TTC549 (cell line): ENCODE measurements around the gene MYOZ2.
"Not testable (repeated sequence)": the region's sequence is repeated elsewhere in the genome, so short reads cannot be mapped to it uniquely, and the experiment has no call there.

Experiments used
- FAIRE-seq: peaks from 2 replicates; lab custom pipeline; 2012; peaks lifted over from hg19 to GRCh38; lab: Jason Lieb, UNC

Gene MYOZ2

DNA sequence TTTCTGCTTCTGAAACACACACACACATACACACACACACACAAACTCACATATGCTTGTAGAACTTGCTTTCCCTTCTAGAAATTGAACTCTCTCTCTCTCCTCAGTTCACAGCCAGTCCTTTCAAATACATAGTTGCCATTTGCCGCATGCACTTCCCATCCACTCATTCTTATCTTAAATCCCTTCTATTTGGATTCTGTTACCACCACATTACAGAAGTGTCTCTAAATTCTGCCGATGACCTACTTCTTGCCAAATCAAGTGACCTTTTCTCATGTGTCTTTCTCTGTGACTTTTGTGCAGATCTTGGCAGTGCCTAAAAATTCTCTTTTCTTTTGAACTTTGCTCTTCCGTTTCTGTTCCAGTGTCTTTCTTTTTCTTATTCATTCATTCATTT lies 7.5 kb upstream of the MYOZ2 start:
- no peak for FAIRE-seq

DNA sequence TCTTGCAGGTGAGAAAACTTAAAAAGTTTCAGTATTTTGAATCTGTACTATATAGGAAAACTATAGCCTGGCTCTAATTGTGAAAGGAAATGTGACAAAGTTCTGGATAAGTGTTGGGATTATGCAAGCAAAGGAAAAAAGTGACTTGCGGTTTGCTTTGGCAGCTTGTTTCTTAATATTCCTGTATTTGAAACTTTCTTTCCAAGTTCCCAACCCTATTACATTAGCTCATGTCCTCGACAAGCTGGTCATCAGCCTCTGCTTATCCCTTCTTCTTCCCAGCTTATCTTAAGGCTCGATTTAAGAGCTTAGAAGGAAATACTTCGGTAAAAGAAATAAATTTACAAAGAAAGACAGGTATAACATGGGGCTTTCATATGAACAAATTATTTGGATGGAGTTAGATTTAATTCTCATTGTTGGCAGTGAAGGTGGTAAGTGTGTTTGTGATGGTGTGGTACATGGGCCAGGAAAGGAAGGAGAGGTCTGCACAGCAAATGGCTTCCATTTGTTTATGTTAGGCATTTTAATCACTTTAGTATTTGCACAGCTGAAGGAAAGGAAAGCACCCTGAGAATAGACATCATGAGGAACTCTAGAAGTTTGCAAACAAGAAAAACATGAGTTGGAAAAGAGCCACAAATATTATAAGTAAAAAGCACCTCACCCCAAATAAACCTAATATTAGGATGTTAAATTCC lies 5.1 kb upstream of the MYOZ2 start:
- no peak for FAIRE-seq

DNA sequence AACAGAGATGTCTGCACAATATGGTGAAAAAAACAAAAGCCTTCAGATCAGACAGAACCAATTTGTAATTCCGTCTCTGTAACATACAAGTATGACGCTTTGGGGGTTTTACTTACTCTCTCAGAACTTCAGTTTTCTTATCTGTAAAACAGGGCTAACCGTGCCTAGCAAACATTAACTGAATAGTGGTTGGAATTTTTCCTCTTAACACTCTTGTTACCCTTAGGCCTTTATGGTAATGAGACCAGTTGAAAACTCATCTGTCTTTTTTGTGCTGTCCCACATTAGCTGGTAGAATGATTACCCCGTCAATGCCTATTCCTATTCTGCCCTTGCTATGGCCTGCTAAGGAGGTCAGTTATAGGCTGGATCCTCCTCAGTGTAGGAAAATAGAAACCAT lies 4.5 kb upstream of the MYOZ2 start:
- no peak for FAIRE-seq

DNA sequence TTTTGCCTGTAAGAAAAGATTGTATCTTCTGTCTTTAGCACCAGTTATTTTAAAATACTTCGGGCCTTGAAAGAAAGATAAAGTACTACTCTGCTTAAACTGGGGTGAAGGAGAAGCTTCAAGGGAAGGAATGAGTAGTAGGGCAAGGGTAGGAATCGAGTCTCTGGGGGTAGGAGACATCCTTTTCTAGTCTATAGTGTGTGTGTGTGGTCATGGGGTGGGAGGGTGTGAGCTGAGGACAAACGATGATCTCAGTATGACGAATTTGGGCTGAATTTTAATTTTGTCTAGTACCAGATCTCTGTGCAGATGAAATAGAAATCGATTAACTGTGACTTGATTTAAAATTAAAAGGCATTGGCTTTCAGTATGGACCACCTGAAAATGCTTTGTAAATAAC lies 3.3 kb upstream of the MYOZ2 start:
- FAIRE-seq = no peak

DNA sequence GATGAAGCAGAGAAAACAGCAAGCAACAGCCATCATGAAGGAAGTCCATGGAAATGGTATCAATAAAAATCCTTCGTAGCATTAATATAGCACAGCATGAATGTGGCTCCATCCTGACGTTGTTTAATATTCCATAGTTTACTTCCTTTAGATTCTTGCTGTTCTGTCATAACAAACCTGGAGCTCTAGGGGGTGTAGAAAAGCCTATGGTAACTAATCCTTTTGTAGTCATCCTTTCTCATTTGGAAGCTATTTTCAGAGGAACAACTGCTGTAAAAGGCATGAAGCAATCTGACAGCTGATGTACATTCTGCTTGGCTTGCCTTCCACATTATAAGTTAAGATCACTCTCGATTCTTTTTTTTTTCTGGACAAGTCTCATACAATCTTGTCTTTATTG lies 914 bp downstream of the MYOZ2 start:
- FAIRE-seq = no peak

DNA sequence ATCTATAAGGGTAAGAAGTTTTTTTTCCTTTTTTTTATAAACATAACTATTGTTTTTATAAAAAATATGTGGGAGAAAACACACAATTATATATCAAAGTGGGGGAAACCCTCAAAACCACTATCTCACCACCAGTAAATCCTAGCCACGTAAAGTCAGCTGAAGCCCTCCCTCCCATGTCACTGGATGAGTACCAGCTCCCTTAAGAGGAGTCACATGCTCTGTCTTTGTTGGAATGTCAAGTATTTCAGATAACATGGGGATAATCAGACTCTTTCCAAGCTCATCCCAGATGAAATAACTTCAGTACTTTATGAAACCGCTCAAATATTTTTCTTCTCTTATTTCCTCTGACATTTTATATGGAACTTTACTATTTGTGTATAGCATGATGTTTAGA lies 2.4 kb downstream of the MYOZ2 start:
- FAIRE-seq = no peak

DNA sequence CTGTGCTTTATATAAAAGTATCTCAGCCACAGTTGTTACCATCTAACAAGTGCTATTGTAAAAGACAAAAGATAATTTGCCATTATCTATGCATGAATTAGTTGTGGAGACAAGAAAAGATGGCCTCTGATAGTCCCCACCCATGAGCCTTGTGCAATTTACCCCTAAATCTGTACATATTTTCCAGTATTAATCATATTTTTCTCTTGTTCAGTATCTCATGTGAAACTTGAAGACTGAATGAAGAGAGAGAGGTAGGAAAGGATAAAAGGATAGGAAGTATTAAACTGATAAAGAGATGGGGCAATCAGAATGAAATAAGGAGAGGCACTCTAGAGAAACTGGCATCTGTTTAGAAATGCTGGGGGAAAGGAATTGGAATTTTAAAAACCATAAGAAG lies 3.7 kb downstream of the MYOZ2 start:
- FAIRE-seq = no peak

DNA sequence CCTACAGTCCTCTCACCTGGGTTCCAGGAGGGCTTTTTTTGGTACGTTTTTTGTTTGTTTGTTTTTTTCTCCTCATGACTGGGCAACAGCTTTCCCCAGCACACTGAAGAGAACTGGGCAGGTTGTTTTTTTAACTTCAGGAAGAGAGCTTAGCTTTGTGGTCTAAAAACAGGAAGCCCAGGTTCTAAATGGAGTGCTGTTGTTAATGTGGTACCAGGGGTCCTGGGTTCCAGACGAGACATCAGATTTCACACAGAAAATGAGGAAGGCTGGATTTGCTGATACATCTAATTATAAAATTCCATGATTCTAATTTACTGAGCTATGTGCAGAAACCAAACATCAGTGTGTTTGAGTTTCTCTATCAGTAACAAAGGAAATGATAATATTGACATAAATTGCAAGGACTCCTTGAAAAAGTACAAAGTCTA lies 4.2 kb downstream of the MYOZ2 start:
- no peak for FAIRE-seq

DNA sequence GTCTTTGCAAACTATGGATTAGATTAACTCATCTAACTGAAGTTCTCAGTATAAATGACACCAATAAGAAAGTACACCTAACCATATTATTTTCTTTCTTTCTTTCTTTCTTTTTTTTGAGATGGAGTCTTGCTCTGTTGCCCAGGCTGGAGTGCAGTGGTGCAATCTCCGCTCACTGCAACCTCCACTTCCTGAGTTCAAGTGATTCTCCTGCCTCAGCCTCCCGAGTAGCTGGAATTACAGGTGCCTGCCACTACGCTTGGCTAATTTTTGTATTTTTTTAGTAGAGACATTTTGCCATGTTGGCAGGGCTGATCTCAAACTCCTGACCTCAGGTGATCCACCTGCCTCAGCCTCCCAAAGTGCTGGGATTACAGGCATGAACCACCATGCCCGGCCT lies 5.7 kb downstream of the MYOZ2 start:
- not testable (repeated sequence) for FAIRE-seq

DNA sequence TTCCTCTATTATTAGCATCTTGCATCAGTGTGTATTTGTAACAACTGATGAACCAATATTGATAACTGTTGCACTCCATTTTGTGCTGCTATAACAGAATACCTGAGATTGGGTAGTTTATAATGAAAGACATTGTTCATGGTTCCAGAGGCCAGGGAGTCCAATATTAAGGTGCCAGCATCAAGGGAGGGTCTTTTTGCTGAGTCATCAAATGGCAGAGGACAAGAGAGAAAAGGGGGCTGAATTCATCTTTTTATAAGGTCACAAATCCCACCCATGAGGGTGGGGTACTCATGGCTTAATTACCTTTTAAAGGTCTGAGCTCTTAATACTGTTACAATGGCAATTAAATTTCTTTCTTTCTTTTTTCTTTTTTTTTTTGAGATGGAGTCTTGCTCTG lies 7.2 kb downstream of the MYOZ2 start:
- no peak for FAIRE-seq

DNA sequence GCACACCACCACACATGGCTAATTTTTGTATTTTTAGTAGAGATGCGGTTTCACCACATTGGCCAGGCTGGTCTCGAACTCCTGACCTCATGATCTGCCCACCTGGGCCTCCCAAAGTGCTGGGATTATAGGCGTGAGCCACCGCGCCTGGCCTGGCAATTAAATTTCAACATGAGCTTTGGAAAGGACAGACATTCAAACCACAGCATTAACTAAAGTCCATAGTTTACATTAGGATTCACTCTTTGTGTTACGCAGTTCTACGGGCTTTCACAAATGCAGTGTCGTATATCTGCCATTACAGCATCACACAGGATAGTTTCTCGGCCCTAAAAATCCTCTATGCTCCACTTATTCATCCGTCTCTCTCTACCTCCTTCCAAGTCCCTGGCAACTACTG lies 7.7 kb downstream of the MYOZ2 start:
- FAIRE-seq = not testable (repeated sequence)

DNA sequence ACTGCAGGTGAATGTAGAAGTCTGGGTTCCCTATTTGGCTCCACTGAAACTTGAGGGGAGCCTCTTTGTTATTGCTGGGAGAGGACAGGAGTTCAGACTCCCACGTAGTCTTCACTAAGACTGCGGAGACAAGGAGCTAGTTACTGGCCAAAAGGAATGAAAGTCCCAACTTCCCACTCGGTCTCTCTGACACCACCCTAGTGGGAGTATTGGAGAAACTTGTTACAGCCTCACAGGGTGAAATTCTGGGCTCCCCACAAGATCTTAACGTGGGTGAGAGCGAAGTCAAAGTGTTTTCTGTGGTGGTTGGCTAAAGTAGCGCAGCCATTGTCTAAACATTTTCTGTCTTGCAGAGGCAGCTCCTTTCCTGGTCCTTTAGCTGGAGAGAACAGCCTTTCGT lies 13.5 kb downstream of the MYOZ2 start:
- FAIRE-seq = no peak

DNA sequence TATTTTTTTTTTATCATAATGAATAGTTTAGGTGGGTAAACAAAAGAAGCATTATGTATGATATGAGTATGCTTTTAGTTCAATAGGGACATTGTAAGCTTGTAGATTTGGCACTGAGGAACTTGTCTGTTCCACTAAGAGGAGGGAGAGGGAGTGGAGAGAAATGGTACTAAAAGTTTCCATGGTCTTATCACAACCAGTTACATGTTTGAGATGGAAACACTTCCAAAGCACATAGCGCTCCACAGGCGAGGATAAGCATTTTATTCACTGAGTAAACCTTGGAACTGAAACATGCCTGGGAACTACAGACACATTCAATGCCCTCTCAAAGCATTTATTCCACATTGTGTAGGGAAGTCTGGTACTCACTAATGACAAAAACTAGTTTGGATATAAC lies 15.5 kb downstream of the MYOZ2 start:
- no peak for FAIRE-seq

DNA sequence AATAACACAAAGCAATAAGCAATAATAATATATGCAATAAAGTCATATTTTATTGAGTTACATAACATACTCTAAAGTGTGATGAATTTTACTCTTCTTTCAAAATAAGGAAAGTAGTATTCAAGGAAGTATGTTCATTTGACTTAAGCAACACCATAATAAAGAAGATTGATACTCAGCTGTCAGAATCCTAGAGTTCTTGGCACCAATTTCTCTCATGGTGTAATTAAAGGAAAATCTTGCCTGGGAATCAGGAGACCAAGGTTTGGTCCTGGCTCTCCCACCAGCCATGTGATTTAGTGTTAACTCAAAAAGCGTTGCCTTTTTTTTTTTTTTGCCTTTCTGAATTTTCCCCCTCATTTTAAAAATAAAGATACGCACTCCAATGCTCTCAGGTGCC lies 17.1 kb downstream of the MYOZ2 start:
- FAIRE-seq = no peak

DNA sequence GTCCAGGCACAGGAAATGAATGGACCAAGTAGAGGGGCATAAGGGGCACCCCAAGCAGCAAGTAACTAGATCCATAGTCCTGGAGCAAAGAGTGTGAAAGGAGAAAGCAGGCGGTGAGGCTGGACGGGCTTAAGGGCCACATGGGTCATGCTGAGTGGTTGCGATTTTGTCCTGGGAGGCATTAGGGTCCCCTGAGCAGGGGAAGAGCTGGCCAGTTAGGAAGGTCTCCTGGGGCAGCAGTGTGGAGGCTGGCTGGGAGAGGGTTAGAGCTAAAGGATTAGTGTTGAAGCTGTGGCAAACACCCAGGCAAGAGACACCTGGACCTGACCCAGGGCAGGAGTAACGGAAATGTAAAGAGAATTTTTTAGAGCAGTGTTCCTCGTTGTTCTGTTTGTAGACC lies 26.5 kb downstream of the MYOZ2 start:
- FAIRE-seq = no peak

DNA sequence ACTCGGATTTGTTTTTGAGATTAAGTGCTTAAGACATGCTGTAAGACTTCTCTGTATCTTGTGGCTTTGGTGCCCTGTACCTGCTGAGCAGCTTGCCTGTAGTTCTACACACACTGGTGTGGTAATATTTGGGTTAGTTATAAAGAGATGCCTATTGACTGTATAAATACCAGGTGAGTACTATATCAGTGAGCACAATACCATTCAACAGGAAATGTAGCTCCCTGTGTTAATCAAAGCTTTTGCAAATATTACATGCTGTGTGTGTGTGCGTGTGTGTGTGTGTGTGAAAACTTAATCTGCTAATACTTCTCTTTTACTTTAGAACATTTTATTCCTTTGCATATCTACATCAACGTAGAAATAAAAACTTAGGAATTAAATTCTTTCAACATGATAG lies 30.1 kb downstream of the MYOZ2 start:
- no peak for FAIRE-seq

DNA sequence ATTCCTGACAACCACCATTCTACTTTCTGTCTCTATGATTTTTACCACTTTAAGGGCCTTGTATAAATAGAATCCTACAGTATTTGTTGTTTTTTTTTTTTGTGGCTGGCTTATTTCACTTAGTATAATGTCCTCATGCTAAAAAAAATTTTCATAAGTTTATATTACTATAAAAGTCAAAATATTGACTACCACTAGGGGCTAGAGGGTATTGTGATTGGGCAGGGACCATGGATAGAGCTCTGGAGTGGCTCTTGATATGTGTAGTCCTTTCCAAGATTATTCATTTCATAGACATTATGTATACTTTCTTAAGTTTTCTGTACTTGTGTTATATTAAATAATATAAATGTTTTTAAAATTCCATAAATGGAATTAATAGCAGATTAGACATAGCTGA lies 34.6 kb downstream of the MYOZ2 start:
- no peak for FAIRE-seq

DNA sequence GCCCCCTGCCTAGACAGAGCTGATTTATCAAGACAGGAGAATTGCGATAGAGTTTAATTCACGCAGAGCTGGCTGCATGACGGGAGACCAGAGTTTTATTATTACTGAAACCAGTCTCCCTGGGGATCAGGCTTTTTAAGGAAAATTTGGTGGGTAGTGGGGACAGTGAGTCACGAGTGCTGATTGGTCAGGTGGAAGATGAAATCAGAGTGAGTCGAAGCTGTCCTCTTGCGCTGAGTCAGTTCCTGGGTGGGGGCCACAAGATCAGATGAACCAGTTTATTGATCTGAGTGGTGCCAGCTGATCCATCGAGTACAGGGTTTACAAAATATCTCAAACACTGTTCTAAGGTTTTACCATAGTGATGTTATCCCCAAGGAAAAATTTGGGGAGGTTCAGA lies 36.6 kb downstream of the MYOZ2 start:
- FAIRE-seq = no peak

DNA sequence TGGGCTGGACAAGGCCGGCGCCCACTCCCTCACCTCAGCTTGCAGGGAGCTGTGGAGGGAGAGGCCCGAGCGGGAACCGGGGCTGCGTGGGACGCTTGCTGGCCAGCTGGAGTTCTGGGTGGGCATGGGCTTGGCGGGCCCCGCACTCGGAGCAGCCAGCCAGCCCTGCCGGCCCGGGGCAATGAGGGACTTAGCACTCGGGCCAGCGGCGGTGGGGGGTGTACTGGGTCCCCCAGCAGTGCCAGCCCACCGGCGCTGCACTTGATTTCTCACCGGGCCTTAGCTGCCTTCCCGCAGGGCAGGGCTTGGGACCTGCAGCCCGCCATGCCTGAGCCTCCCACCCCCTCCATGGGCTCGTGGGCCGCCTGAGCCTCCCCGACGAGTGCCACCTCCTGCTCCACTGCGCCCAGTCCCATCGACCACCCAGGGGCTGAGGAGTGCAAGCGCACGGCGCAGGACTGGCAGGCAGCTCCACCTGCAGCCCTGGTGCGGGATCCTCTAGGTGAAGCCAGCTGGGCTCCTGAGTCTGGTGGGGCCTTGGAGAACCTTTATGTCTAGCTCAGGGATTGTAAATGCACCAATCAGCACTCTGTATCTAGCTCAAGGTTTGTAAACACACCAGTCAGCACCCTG lies 38.2 kb downstream of the MYOZ2 start:
- not testable (repeated sequence) for FAIRE-seq

DNA sequence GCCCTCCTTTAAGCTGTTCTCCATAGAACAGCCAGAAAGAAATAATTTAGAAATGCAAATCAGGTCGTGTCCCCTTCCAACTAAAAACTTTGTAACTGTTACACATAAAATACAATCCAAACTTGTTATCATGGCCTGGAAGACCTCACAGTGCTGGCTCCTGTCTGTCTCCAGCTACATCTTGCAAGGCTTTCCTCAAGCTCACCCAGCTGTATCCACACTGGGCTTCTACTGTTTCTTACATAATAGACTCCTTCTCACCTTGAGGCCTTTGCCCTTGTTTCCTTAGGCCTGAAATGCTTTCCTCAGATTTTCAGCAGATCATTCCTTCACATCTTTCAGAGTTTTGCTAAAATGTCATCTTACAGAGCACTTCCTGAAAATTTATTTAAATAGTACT lies 43.4 kb downstream of the MYOZ2 start:
- no peak for FAIRE-seq

DNA sequence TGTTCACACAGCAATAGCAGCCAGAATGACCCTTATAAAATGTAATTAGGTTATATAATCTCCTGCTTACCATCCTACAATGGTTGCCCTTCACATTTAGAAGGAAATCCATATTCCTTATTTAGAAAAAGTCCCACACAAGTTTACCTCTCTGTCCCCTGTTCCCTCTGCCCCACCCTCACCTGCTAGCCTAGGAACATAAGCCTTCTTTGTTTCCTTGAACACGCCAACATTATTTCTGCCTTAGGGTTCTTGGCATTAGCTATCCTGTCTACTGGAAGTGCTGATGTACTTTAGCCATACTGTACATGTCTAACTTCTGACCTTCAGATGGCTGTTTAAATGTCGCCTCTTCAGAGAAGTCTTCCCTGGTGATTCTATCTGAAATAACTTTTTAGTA lies 48.5 kb downstream of the MYOZ2 start:
- no peak for FAIRE-seq

DNA sequence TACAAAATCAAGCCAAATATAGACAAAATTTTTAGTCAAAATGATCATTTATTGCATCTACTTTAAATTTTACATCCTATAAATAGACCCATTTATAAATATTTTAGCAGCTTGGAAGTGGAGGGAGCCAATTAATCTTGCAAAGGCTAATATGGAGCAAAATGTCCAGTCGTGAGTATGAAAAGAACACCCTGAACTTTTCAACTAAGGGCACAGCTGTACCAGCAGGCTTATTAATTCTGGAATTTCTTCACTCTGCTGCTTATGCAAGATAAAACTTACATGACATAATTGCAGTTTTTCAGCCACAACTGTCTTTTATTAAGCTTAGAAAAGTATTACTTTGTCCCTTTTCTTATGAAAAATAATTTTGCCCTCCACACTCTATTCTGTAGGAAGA lies 54.0 kb downstream of the MYOZ2 start:
- no peak for FAIRE-seq

DNA sequence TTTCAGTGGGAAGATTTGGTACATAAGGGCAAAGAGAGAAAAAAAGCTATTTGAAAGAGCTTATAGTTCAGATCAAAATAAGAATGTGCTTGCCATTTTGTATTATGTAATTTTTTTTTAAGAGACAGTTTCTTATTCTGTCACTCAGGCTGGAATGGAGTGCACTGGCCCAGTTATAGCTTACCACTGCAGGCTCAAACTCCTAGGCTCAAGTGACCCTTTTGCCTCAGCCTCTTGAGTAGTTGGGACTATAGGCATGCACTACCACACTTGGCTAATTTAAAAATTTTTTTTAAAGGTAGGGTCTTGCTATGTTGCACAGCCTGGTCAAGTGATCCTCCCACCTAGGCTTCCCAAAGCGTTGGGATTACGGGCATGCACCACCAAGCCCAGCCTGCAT lies 54.7 kb downstream of the MYOZ2 start:
- no peak for FAIRE-seq

DNA sequence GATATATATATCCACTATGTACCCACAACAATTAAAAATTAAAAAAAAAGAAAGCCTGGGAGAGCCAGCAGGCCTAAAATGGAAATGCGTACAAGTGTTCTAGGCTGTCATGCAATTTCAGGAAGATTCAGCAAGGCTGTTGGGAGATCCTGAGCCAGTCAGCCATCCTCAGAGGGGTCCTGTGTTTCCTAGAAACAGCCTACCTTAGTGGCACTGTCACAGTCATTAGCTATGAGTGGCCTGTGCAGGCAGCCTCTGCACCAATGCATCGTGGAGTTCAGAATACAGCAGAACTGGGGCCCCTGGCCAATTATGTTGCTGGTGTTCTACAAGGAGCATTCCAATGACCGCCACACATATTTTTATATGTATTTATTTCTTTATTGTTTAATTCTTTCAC lies 55.9 kb downstream of the MYOZ2 start:
- no peak for FAIRE-seq
